Erythroblast (primary cell): ENCODE data around the gene ANO9.

Experiments
- DNase-seq, 2 experiments: peaks; one replicate each; lab custom pipeline; 2025; lab: John Stamatoyannopoulos, UW
- GATA1 ChIP-seq: IDR thresholded peaks from 2 replicates; pipeline ENCODE4 v1.6.1; 2011; ENCODE audit warnings: low read depth, mild to moderate bottlenecking, control low read depth, low read length, moderate library complexity
- POLR2A ChIP-seq: IDR thresholded peaks from 2 replicates; pipeline ENCODE4 v1.6.1; 2011; ENCODE audit warnings: mild to moderate bottlenecking, low read length

ANO9 gene

GRCh38 chr11:382081-382629, 59.7 kb downstream of the ANO9 start:
- TF ChIP-seq GATA1 (no peak), POLR2A (no peak)

GRCh38 chr11:381501-382072, 60.2 kb downstream of the ANO9 start:
- TF ChIP-seq POLR2A: no peak
- TF ChIP-seq GATA1: no peak
- no peak for DNase-seq

More at GRCh38 chr11:382081-382629, 59.7 kb downstream of the ANO9 start:
- DNase-seq: no peak

GRCh38 chr11:380996-381395, 60.8 kb downstream of the ANO9 start:
- TF ChIP-seq POLR2A (no peak), GATA1 (no peak)
- no peak for DNase-seq

- TF ChIP-seq POLR2A (no peak), GATA1 (no peak)
- DNase-seq: no peak
Measured at GRCh38 chr11:380491-380890, 61.3 kb downstream of the ANO9 start.

- no peak for TF ChIP-seq GATA1
- no peak for TF ChIP-seq POLR2A
- DNase-seq: no peak
Measured at GRCh38 chr11:380095-380480, 61.7 kb downstream of the ANO9 start.

GRCh38 chr11:379205-380094, 62.4 kb downstream of the ANO9 start:
- TF ChIP-seq POLR2A: no peak
- TF ChIP-seq GATA1: no peak
- no peak for DNase-seq

GRCh38 chr11:377883-378500, 63.8 kb downstream of the ANO9 start:
- no peak for DNase-seq

GRCh38 chr11:377174-377865, 64.5 kb downstream of the ANO9 start:
- no peak for DNase-seq
- TF ChIP-seq GATA1 (no peak), POLR2A (no peak)

More at GRCh38 chr11:377883-378500, 63.8 kb downstream of the ANO9 start:
- TF ChIP-seq POLR2A (no peak), GATA1 (no peak)

- TF ChIP-seq GATA1: no peak
- TF ChIP-seq POLR2A: no peak
- no peak for DNase-seq
Measured at GRCh38 chr11:376531-377173, 65.2 kb downstream of the ANO9 start.

- DNase-seq: no peak
- TF ChIP-seq GATA1 (no peak), POLR2A (no peak)
Measured at GRCh38 chr11:375065-376025, 66.5 kb downstream of the ANO9 start.

GRCh38 chr11:373716-374551, 67.9 kb downstream of the ANO9 start:
- no peak for TF ChIP-seq GATA1
- no peak for TF ChIP-seq POLR2A
- no peak for DNase-seq
